Astrocyte (in vitro differentiated cells and primary cell): Measurements from ENCODE around the gene C3orf20. TPM values are rescaled to one million over a fixed set of nuclear protein-coding genes. Genes with fewer than 3 reads are reported as not detected.

ENCODE experiments used
- DNase-seq: peaks from one replicate; pipeline ENCODE4 v3.0.0-alpha.2; 2010; ENCODE audit warnings: low read depth
- FAIRE-seq: peaks from 2 replicates; lab custom pipeline; 2011; peaks lifted over from hg19 to GRCh38; lab: Jason Lieb, UNC
- H2AFZ ChIP-seq: 2 replicates; pipeline ENCODE4 v1.6.0; 2012; ENCODE audit warnings: low read depth, low read length, inconsistent platforms
- H3K27ac ChIP-seq: 2 replicates; pipeline ENCODE4 v1.5.1; 2011; ENCODE audit warnings: low read depth, low read length, inconsistent platforms
- H3K27me3 ChIP-seq: 2 replicates; pipeline ENCODE4 v1.6.0; 2011; ENCODE audit warnings: low read length, inconsistent platforms; ENCODE audit not compliant: insufficient read depth
- H3K36me3 ChIP-seq: 2 replicates; pipeline ENCODE4 v1.5.1; 2011; ENCODE audit warnings: low read length, inconsistent platforms; ENCODE audit not compliant: insufficient read depth
- H3K4me1 ChIP-seq: 2 replicates; pipeline ENCODE4 v1.5.1; 2011; ENCODE audit warnings: low read length, inconsistent platforms; ENCODE audit not compliant: insufficient read depth
- H3K4me2 ChIP-seq: 2 replicates; pipeline ENCODE4 v1.6.0; 2012; ENCODE audit warnings: low read length, inconsistent platforms
- H3K4me3 ChIP-seq: 2 replicates; pipeline ENCODE4 v1.5.1; 2011; ENCODE audit warnings: low read depth, mild to moderate bottlenecking, low read length, inconsistent platforms; ENCODE audit not compliant: insufficient read depth
- H3K79me2 ChIP-seq: 2 replicates; pipeline ENCODE4 v1.6.0; 2012; ENCODE audit warnings: mild to moderate bottlenecking, low read length, inconsistent platforms; ENCODE audit not compliant: insufficient read depth
- H3K9ac ChIP-seq: 2 replicates; pipeline ENCODE4 v1.6.0; 2012; ENCODE audit warnings: mild to moderate bottlenecking, low read length, inconsistent platforms
- H3K9me3 ChIP-seq: 2 replicates; pipeline ENCODE4 v1.5.1; 2012; ENCODE audit warnings: low read depth, mild to moderate bottlenecking, low read length, inconsistent platforms; ENCODE audit not compliant: insufficient read depth
- H4K20me1 ChIP-seq: 2 replicates; pipeline ENCODE4 v1.6.0; 2012; ENCODE audit warnings: low read length, inconsistent platforms; ENCODE audit not compliant: insufficient read depth
- H3K27ac Mint-ChIP-seq: one replicate; pipeline ENCODE4 v1.8.0; 2021; ENCODE audit warnings: mild to moderate bottlenecking, mixed read lengths; ENCODE audit not compliant: unreplicated experiment
- H3K27me3 Mint-ChIP-seq: one replicate; pipeline ENCODE4 v1.8.0; 2021; ENCODE audit warnings: low read depth, mixed read lengths; ENCODE audit not compliant: unreplicated experiment
- H3K36me3 Mint-ChIP-seq: one replicate; pipeline ENCODE4 v1.8.0; 2021; ENCODE audit warnings: low read depth, mixed read lengths; ENCODE audit not compliant: unreplicated experiment
- H3K4me1 Mint-ChIP-seq: one replicate; pipeline ENCODE4 v1.8.0; 2021; ENCODE audit warnings: low read depth, mixed read lengths; ENCODE audit not compliant: unreplicated experiment
- H3K4me3 Mint-ChIP-seq: one replicate; pipeline ENCODE4 v1.8.0; 2021; ENCODE audit warnings: mild to moderate bottlenecking, moderate library complexity, mixed read lengths; ENCODE audit not compliant: unreplicated experiment
- H3K9me3 Mint-ChIP-seq: one replicate; pipeline ENCODE4 v1.8.0; 2021; ENCODE audit warnings: mild to moderate bottlenecking, mixed read lengths; ENCODE audit not compliant: unreplicated experiment
- EZH2 ChIP-seq: IDR thresholded peaks from 2 replicates; pipeline ENCODE4 v1.6.1; 2012; ENCODE audit warnings: mild to moderate bottlenecking, low read length, inconsistent platforms; ENCODE audit not compliant: insufficient read depth
- total RNA-seq: library from RNA; stranded (reverse); gene quantifications from 2 replicates; pipeline ENCODE4 v1.2.1, GENCODE V29; 2021
- TF ChIP-seq, protein P1 (sequence below): IDR thresholded peaks from 2 replicates; pipeline ENCODE4 v1.5.1; 2011; ENCODE audit warnings: low read depth, mild to moderate bottlenecking, inconsistent platforms, low read length, moderate library complexity; ENCODE audit not compliant: insufficient read depth

Gene C3orf20
- total RNA-seq, 1 donor from 2014 or later, result 0.16 TPM

DNA sequence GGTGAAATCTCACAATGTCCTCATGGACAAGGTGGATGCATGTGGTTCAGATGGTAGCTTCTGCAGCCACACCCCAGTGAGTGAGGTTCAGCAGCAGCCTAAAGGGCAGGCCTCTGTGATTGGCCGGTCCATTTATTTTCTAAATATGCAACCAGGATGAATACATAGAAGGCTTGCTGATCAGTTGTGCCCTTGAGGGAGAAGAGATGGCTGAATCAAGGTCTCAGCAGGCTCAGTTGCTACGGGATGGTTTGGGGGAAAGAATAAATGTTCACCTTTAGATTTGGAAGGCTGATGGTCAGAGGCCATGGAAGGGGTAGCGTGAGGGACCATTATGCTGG is 90.1 kb downstream of the C3orf20 start:
- H2AFZ ChIP-seq, result no peak overlapping the region
- no peak overlapping the region for H3K4me2 ChIP-seq
- H3K79me2 ChIP-seq, result no peaks in the 10 kb centered on the region
- no peaks in the 10 kb centered on the region for H3K27me3 ChIP-seq
- H3K36me3 Mint-ChIP-seq, result no peaks in the 10 kb centered on the region
- peaks cover 43% of the 10 kb centered on the region for H3K27me3 Mint-ChIP-seq
- H3K36me3 ChIP-seq, result no peaks in the 10 kb centered on the region
- no peak overlapping the region for H3K9ac ChIP-seq
- peaks cover 5% of the 10 kb centered on the region for H3K9me3 Mint-ChIP-seq
- H3K4me1 Mint-ChIP-seq, result no peaks in the 10 kb centered on the region
- DNase-seq (no peak), FAIRE-seq (no peak)
- no peaks in the 10 kb centered on the region for H3K4me1 ChIP-seq
- no peak overlapping the region for H3K27ac Mint-ChIP-seq
- no peaks in the 10 kb centered on the region for H4K20me1 ChIP-seq
- no peak overlapping the region for H3K4me3 Mint-ChIP-seq
- no peaks in the 10 kb centered on the region for H3K9me3 ChIP-seq
- no peak overlapping the region for H3K27ac ChIP-seq
- TF ChIP-seq EZH2, result no peak
- TF ChIP-seq, protein P1, sequence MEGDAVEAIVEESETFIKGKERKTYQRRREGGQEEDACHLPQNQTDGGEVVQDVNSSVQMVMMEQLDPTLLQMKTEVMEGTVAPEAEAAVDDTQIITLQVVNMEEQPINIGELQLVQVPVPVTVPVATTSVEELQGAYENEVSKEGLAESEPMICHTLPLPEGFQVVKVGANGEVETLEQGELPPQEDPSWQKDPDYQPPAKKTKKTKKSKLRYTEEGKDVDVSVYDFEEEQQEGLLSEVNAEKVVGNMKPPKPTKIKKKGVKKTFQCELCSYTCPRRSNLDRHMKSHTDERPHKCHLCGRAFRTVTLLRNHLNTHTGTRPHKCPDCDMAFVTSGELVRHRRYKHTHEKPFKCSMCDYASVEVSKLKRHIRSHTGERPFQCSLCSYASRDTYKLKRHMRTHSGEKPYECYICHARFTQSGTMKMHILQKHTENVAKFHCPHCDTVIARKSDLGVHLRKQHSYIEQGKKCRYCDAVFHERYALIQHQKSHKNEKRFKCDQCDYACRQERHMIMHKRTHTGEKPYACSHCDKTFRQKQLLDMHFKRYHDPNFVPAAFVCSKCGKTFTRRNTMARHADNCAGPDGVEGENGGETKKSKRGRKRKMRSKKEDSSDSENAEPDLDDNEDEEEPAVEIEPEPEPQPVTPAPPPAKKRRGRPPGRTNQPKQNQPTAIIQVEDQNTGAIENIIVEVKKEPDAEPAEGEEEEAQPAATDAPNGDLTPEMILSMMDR, result no peak
- no peak overlapping the region for H3K4me3 ChIP-seq

DNA sequence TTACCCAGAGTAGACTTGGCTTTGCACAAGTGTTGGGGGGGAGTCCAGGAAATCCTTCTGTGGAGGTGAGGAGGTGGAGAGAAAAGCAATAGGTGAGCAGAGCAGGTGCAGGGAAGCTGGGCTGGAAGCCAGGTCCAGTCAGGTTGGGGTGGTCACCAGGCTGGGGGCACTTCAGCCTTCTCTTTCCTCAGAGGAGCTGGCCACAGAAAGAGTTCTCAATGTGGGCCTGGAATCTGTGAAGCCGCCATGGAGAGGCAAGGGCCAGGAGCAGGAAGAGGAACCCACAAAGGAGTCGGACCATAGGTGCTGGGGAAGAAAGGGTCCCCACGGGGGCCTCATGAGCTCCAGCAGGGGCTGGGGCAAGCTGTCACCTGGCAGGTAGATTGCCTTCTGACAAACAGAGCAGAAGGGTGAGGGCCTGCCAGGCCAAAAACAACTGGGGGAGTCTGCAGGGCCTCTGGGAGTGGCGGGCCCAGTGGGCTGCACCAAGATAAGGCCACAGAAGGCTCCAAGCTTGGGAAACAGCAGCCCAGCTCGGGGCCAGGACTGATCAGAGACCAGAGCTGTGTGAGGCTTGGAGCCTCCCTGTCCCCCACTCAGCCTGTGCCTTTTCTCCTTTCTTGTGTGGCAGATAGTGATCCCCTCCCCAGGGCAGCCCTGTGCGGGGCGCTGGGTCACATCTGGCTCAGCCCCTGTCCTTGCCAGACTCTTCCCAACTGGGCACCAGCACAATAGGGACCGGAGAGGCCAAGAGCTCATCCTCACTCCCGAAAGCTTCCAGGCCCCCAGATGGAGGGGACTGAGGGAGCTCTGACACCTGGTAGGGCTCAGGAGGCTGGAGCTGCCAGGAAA is 90.9 kb downstream of the C3orf20 start:
- TF ChIP-seq EZH2, result no peak
- TF ChIP-seq, protein P1, result no peak
- H3K9me3 ChIP-seq, result no peaks in the 10 kb centered on the region
- H3K4me1 ChIP-seq, result no peaks in the 10 kb centered on the region
- no peak overlapping the region for H3K4me2 ChIP-seq
- no peaks in the 10 kb centered on the region for H3K36me3 ChIP-seq
- Mint-ChIP-seq H3K9me3 (peaks cover 5% of the 10 kb centered on the region), H3K27me3 (peaks cover 46% of the 10 kb centered on the region), H3K36me3 (no peaks in the 10 kb centered on the region), H3K27ac (no peak overlapping the region), H3K4me1 (no peaks in the 10 kb centered on the region), H3K4me3 (no peak overlapping the region)
- no peak overlapping the region for H3K4me3 ChIP-seq
- H2AFZ ChIP-seq, result no peak overlapping the region
- H3K9ac ChIP-seq, result no peak overlapping the region
- H3K79me2 ChIP-seq, result no peaks in the 10 kb centered on the region
- H3K27me3 ChIP-seq, result no peaks in the 10 kb centered on the region
- H4K20me1 ChIP-seq, result no peaks in the 10 kb centered on the region
- DNase-seq (no peak), FAIRE-seq (no peak)
- no peak overlapping the region for H3K27ac ChIP-seq
